Skeletal muscle satellite cell (primary cell): ENCODE measurements around the gene FMN2. TPM values are rescaled to one million over a fixed set of nuclear protein-coding genes. Genes with fewer than 3 reads are reported as not detected.

ENCODE experiments used
- small RNA-seq: library from RNA; depleted of rRNA; stranded (forward); fragments of <200 nt; gene quantifications from one replicate; pipeline ENCODE3, GENCODE V24; 2012

FMN2 gene

Small RNA genes within 50 kb of the gene (small RNA-seq; reads per million reads assigned to genes)
- gene RF00019 = not detected
